Measurements from ENCODE around the gene PPL.

PPL gene

DNA sequence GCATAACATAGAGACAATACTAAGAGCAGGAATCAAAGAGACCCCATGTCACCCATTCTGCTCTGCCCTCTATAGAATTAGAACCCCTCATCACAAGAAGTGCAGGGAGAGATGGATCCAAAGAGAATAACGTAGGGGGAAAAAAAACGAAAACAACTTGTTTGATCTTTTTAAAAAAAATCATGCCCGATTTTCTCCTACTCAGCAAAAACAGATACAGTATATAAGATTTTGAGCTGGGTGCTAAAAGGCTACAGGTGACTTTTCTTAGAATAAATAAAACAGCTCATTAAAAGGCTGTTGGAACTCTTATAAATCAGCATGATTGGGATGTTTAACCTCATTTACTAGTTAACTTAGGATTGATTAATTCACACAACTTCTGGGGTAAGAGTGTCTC is 72.2 kb downstream of the PPL start:
- Mint-ChIP-seq H3K27me3 (no peaks in the 10 kb centered on the region), H3K36me3 (peaks cover 54% of the 10 kb centered on the region), H3K4me3 (no peak overlapping the region), H3K27ac (no peak overlapping the region), H3K4me1 (peaks cover 21% of the 10 kb centered on the region), H3K9me3 (no peaks in the 10 kb centered on the region)
- no peak for ATAC-seq

DNA sequence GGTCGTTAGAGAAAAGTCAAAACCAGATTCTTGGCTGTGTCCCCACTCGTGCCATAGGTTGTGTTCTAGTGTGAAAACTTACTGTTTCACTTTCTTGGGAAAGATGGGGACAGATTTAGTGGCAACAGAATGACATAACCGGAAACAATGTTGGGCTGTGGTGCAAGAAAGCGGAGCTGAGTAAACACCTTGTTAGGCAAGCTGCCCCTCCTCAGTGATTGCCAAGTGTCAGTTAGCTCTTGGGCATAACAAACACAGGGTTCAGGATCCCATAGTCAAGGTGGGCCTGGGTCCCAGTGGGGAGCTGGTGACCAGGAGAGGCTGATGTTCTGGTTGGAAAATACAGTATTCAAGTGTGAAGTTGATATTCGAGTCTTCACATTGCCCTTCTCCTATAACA is 74.3 kb downstream of the PPL start:
- Mint-ChIP-seq H3K27me3 (no peaks in the 10 kb centered on the region), H3K9me3 (no peaks in the 10 kb centered on the region), H3K27ac (no peak overlapping the region), H3K4me3 (no peak overlapping the region), H3K4me1 (peaks cover 11% of the 10 kb centered on the region), H3K36me3 (peaks cover 58% of the 10 kb centered on the region)
- ATAC-seq: no peak

GRCh38 chr16:4860727-4861342 is 76.1 kb downstream of the PPL start:
- Mint-ChIP-seq H3K36me3 (peaks cover 56% of the 10 kb centered on the region), H3K27ac (no peak overlapping the region), H3K9me3 (no peaks in the 10 kb centered on the region), H3K4me1 (peaks cover 6% of the 10 kb centered on the region), H3K4me3 (no peak overlapping the region), H3K27me3 (no peaks in the 10 kb centered on the region)
- no peak for ATAC-seq

DNA sequence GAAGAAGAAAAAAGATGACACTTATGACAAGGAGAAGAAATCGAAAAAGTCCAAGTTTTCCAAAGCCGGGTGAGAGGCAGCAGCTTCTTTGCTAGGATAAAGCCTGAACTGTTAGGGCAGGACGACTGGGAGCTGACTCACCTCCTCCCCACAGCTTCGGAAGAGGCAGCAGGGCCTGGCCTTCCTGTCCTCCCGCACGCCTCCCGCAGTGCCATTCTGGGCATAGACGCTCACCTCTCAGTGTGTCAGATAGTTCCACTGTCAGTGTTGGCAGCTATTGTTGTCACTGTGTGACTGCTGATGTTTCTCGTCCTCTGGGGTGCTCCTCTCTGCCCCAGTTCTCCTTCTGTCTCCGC is 77.1 kb downstream of the PPL start:
- Mint-ChIP-seq H3K9me3 (no peaks in the 10 kb centered on the region), H3K27me3 (no peaks in the 10 kb centered on the region), H3K4me3 (no peak overlapping the region), H3K4me1 (no peaks in the 10 kb centered on the region), H3K27ac (no peak overlapping the region), H3K36me3 (peaks cover 51% of the 10 kb centered on the region)
- no peak for ATAC-seq

DNA sequence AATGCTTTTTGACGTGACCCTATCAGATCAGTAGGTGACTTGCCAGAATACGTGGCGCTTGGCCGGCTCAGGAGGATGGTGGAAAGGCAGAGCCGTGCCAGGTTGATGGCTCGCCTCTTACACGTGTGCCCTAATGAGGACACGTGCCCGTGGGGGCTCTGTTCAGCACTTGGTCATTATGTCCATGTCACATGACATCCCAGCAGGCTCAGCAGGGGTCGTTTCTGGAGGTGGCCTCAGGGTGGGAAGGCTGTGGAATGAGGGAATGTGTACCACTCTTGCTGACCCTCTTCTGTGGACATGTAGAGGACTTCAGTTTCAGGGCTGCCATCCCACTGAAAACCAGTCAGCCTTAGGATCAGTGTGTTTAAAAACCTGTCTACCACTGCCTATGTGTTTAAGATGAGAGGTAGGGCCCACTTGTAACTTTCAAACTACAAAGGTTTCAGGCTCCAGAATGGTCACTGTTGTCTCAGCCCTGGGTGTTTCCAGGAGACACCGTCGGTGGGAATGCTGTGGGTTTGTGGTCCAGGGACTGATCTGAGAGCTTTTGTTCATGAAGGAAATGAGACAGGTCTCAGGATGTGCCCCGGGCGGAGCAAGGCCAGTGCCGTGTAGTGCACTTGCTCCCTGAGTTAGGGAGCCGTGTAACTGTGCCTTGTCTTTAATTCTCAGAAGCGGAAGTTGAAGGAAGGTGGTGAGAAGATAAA is 77.6 kb downstream of the PPL start:
- no peaks in the 10 kb centered on the region for H3K4me1 Mint-ChIP-seq
- no peaks in the 10 kb centered on the region for H3K27me3 Mint-ChIP-seq
- peaks cover 51% of the 10 kb centered on the region for H3K36me3 Mint-ChIP-seq
- H3K4me3 Mint-ChIP-seq: no peak overlapping the region
- H3K27ac Mint-ChIP-seq: no peak overlapping the region
- no peak for ATAC-seq
- H3K9me3 Mint-ChIP-seq: no peaks in the 10 kb centered on the region

DNA sequence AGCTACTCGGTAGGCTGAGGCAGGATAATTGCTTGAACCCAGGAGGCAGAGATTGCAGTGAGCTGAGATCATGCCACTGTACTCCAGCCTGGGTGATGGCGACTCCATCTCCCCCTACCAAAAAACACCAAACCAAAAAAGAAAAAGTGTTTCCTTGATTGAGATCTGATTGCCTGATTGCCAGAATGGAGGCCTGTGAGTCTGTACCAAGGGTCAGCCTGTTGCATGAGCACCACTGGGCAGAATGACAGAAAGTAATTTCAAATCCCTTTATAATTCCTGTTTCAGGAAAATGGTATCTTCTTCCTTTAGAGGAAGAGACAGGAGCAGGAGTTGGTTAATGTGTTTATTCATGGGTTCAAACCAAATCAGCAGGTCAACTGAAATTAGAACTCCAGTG is 81.1 kb downstream of the PPL start:
- no peak for ATAC-seq
- Mint-ChIP-seq H3K36me3 (peaks cover 56% of the 10 kb centered on the region), H3K27me3 (no peaks in the 10 kb centered on the region), H3K4me1 (peaks cover 17% of the 10 kb centered on the region), H3K4me3 (no peak overlapping the region), H3K9me3 (no peaks in the 10 kb centered on the region), H3K27ac (no peak overlapping the region)

DNA sequence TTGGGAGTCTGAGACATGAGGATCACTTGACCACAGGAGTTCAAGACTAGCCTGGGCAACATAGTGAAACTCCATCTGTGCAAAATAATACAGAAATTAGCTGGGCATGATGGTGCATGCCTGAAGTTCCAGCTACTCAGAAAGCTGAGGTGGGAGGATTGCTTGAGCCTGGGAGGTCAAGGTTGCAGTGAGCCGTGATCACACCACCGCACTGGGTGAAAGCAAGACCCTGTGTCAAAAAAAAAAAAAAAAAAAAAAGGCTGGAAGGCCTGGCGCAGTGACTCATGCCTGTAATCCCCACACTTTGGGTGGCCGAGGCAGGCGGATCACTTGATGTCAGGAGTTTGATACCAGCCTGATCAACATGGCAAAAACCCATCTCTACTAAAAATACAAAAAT is 81.6 kb downstream of the PPL start:
- no peak overlapping the region for H3K4me3 Mint-ChIP-seq
- no peak for ATAC-seq
- no peaks in the 10 kb centered on the region for H3K9me3 Mint-ChIP-seq
- H3K27me3 Mint-ChIP-seq: no peaks in the 10 kb centered on the region
- peaks cover 52% of the 10 kb centered on the region for H3K36me3 Mint-ChIP-seq
- H3K27ac Mint-ChIP-seq: no peak overlapping the region
- H3K4me1 Mint-ChIP-seq: peaks cover 18% of the 10 kb centered on the region

GRCh38 chr16:4852221-4852872 is 84.6 kb downstream of the PPL start:
- H3K4me3 Mint-ChIP-seq: no peak overlapping the region
- H3K36me3 Mint-ChIP-seq: peaks cover 24% of the 10 kb centered on the region
- no peak overlapping the region for H3K27ac Mint-ChIP-seq
- no peak for ATAC-seq
- H3K4me1 Mint-ChIP-seq: peaks cover 32% of the 10 kb centered on the region
- no peaks in the 10 kb centered on the region for H3K27me3 Mint-ChIP-seq
- no peaks in the 10 kb centered on the region for H3K9me3 Mint-ChIP-seq

GRCh38 chr16:4850211-4850610 is 86.7 kb downstream of the PPL start:
- no peak for ATAC-seq
- Mint-ChIP-seq H3K27ac (no peak overlapping the region), H3K27me3 (no peaks in the 10 kb centered on the region), H3K36me3 (peaks cover 20% of the 10 kb centered on the region), H3K4me3 (no peak overlapping the region), H3K9me3 (no peaks in the 10 kb centered on the region), H3K4me1 (peaks cover 44% of the 10 kb centered on the region)

- H3K9me3 Mint-ChIP-seq: no peaks in the 10 kb centered on the region
- peak overlapping the region; percentile 96 for H3K27ac Mint-ChIP-seq
- H3K36me3 Mint-ChIP-seq: peaks cover 15% of the 10 kb centered on the region
- ATAC-seq: peak; percentile 45
- peaks cover 45% of the 10 kb centered on the region for H3K4me1 Mint-ChIP-seq
- H3K4me3 Mint-ChIP-seq: peak overlapping the region; percentile 90
- no peaks in the 10 kb centered on the region for H3K27me3 Mint-ChIP-seq
Observed at GRCh38 chr16:4847774-4848587, 89.0 kb downstream of the PPL start.

DNA sequence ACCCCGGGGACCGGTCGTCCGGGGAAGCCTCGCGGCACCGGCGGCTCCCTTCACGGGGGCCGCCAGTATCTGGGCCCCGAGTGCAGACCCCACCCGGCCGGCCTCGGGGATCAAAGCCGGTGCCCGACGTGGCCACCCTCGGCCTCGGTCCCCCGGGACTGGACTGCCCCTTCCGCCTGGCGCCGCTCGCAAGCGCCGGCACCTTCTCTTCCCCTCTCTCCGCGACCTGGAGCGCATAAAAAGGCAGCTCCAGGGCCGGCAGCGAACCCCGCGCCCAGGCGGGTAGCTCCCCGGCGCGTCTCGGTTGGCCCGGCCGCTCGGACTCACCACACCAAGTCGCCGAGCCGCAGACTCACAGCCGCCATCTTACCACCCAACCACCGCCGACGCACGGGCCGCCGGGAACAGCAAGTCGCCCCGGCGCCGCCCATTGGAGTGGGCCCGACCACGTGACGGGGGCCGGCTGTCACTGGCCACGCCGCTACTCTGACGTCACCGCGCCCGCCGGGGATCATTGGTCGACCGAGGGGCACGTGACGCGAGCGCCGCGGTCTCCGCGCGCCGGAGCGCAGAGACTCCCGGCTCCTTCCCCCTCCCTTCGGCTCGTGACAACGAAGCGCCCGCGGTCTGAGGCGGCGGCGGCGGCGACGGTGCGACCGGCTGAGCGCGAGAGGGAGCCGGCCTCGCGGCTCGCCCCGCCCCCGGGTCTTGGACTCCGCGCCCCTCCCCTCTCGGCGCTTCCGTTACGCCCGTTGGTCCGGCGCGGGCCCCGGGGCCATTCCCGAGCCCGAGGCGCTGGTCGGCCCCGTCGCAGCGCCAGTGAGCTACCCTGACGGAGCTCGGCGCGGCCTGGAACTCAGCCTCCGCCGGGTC is 89.8 kb downstream of the PPL start, which contains the start of the genes GLYR1 and UBN1:
TSS of gene GLYR1 (minus strand) at position 388 of the 873 bp plus-strand sequence. CDS start at position 365, 23 bp downstream.
TSS of gene UBN1 (plus strand) at position 581 of the 873 bp plus-strand sequence. CDS start 5,437 bp downstream, outside the sequence.
- H3K27me3 Mint-ChIP-seq: no peaks in the 10 kb centered on the region
- H3K4me1 Mint-ChIP-seq: peaks cover 41% of the 10 kb centered on the region
- H3K27ac Mint-ChIP-seq: peak within 1 kb of the TSS; percentile 96
- peak within 1 kb of the TSS; percentile 90 for H3K4me3 Mint-ChIP-seq
- ATAC-seq: peak; percentile 97
- no peaks in the 10 kb centered on the region for H3K9me3 Mint-ChIP-seq
- H3K36me3 Mint-ChIP-seq: peaks cover 12% of the 10 kb centered on the region

- peaks cover 35% of the 10 kb centered on the region for H3K4me1 Mint-ChIP-seq
- H3K9me3 Mint-ChIP-seq: no peaks in the 10 kb centered on the region
- no peaks in the 10 kb centered on the region for H3K27me3 Mint-ChIP-seq
- peak overlapping the region; percentile 96 for H3K27ac Mint-ChIP-seq
- peak overlapping the region; percentile 87 for H3K4me3 Mint-ChIP-seq
- H3K36me3 Mint-ChIP-seq: peaks cover 12% of the 10 kb centered on the region
- ATAC-seq: peak; percentile 35
Observed at GRCh38 chr16:4846503-4846900, 90.4 kb downstream of the PPL start.

GRCh38 chr16:4840984-4841383 is 96.0 kb downstream of the PPL start:
- ATAC-seq: no peak
- no peak overlapping the region for H3K27ac Mint-ChIP-seq

GRCh38 chr16:4839942-4840341 is 97.0 kb downstream of the PPL start:
- peaks cover 58% of the 10 kb centered on the region for H3K36me3 Mint-ChIP-seq
- no peaks in the 10 kb centered on the region for H3K9me3 Mint-ChIP-seq
- ATAC-seq: no peak
- no peaks in the 10 kb centered on the region for H3K27me3 Mint-ChIP-seq
- no peaks in the 10 kb centered on the region for H3K4me1 Mint-ChIP-seq
- no peak overlapping the region for H3K27ac Mint-ChIP-seq
- H3K4me3 Mint-ChIP-seq: no peak overlapping the region

More at GRCh38 chr16:4840984-4841383, 96.0 kb downstream of the PPL start:
- peaks cover 59% of the 10 kb centered on the region for H3K36me3 Mint-ChIP-seq
- peaks cover 9% of the 10 kb centered on the region for H3K4me1 Mint-ChIP-seq
- no peaks in the 10 kb centered on the region for H3K9me3 Mint-ChIP-seq
- H3K4me3 Mint-ChIP-seq: no peak overlapping the region
- no peaks in the 10 kb centered on the region for H3K27me3 Mint-ChIP-seq
